GM12891 (cell line): ENCODE results near the gene TMEM51.
"Not testable (repeated sequence)": the region's sequence is repeated elsewhere in the genome, so short reads cannot be mapped to it uniquely, and the experiment has no call there.

Source experiments
- DNase-seq: peaks from one replicate; pipeline ENCODE4 v3.0.0; 2011; ENCODE audit warnings: low spot score; ENCODE audit not compliant: insufficient read length
- FAIRE-seq: peaks from 2 replicates; lab custom pipeline; 2011; peaks lifted over from hg19 to GRCh38; lab: Jason Lieb, UNC
- PAX5 ChIP-seq: IDR thresholded peaks from 2 replicates; pipeline ENCODE4 v1.6.1; 2011; ENCODE audit warnings: low read length, moderate library complexity, mild to moderate bottlenecking; ENCODE audit not compliant: insufficient read depth, severe bottlenecking
- POLR2A ChIP-seq: IDR thresholded peaks from 2 replicates; pipeline ENCODE4 v1.6.1; 2011; ENCODE audit warnings: low read depth, low read length, control low read depth
- POLR2AphosphoS5 ChIP-seq: IDR thresholded peaks from 2 replicates; pipeline ENCODE4 v1.6.1; 2011; ENCODE audit warnings: low read depth, low read length, control low read depth
- POU2F2 ChIP-seq: IDR thresholded peaks from 2 replicates; pipeline ENCODE4 v1.6.1; 2011; ENCODE audit warnings: low read depth, mild to moderate bottlenecking, control low read depth, low read length, moderate library complexity
- SPI1 ChIP-seq: IDR thresholded peaks from 2 replicates; pipeline ENCODE4 v1.6.1; 2011; ENCODE audit warnings: low read depth, low read length, control low read depth
- TAF1 ChIP-seq: IDR thresholded peaks from 2 replicates; pipeline ENCODE4 v1.6.1; 2011; ENCODE audit warnings: low read depth, low read length, control low read depth

TMEM51 gene

GRCh38 chr1:15172405-15173259 is 19.1 kb downstream of the TMEM51 start:
- FAIRE-seq (no peak), DNase-seq (no peak)
- TF ChIP-seq TAF1 (no peak), POLR2A (no peak), PAX5 (no peak), POU2F2 (no peak), POLR2AphosphoS5 (no peak), SPI1 (no peak)

- peak; percentile 9 for FAIRE-seq
- TF ChIP-seq POLR2AphosphoS5 (no peak), POU2F2 (no peak), PAX5 (no peak), TAF1 (no peak)
- DNase-seq: no peak
These were observed 20.5 kb downstream of the TMEM51 start for GRCh38 chr1:15173863-15174614.

GRCh38 chr1:15174615-15174983 is 21.1 kb downstream of the TMEM51 start:
- no peak for TF ChIP-seq POLR2AphosphoS5
- TF ChIP-seq SPI1: no peak
- TF ChIP-seq PAX5: no peak
- no peak for TF ChIP-seq POLR2A
- no peak for TF ChIP-seq TAF1
- TF ChIP-seq POU2F2: no peak
- FAIRE-seq: no peak
- no peak for DNase-seq

GRCh38 chr1:15175324-15176094 is 22.0 kb downstream of the TMEM51 start:
- FAIRE-seq: not testable (repeated sequence)

GRCh38 chr1:15176120-15176519 is 22.6 kb downstream of the TMEM51 start:
- TF ChIP-seq TAF1 (no peak), POU2F2 (no peak), SPI1 (no peak), POLR2AphosphoS5 (no peak), POLR2A (no peak), PAX5 (no peak)
- FAIRE-seq: no peak
- DNase-seq: no peak

More at GRCh38 chr1:15175324-15176094, 22.0 kb downstream of the TMEM51 start:
- DNase-seq: not testable (repeated sequence)

GRCh38 chr1:15176898-15177665 is 23.5 kb downstream of the TMEM51 start:
- FAIRE-seq (no peak), DNase-seq (no peak)
- TF ChIP-seq POLR2A: no peak
- no peak for TF ChIP-seq POLR2AphosphoS5
- TF ChIP-seq TAF1: no peak
- TF ChIP-seq PAX5: no peak

- no peak for DNase-seq
- no peak for FAIRE-seq
- peak; percentile 27; the same call in 1 of the 2 replicates for TF ChIP-seq SPI1
- no peak for TF ChIP-seq POLR2A
These were observed 24.2 kb downstream of the TMEM51 start for GRCh38 chr1:15177710-15178166.

- no peak for FAIRE-seq
- TF ChIP-seq SPI1 (no peak), TAF1 (no peak), POLR2A (no peak), POLR2AphosphoS5 (no peak)
- DNase-seq: no peak
These were observed 25.3 kb downstream of the TMEM51 start for GRCh38 chr1:15178571-15179484.

- TF ChIP-seq POLR2A (no peak), PAX5 (no peak), POLR2AphosphoS5 (no peak)
- DNase-seq (no peak), FAIRE-seq (no peak)
These were observed 25.9 kb downstream of the TMEM51 start for GRCh38 chr1:15179485-15179883.
